ENCODE measurements around the gene CEBPG. TPM values are rescaled to one million over a fixed set of nuclear protein-coding genes. Genes with fewer than 3 reads are reported as not detected.
A peak's percentile ranks its signal among the peaks of the same experiment; 100 is the strongest.

CEBPG gene
- total and polyA plus RNA-seq, 12 donors, result 10.4 to 22.2 (median 14.3) TPM

GRCh38 chr19:33388231-33388724 lies 14.8 kb downstream of the CEBPG start:
- Histone ChIP-seq H3K9me3 (no peaks in the 10 kb centered on the region), H3K36me3 (peaks cover 0 to 37% (median 0%) of the 10 kb centered on the region in 9 donors), H3K4me1 (peaks cover 21 to 84% (median 59%) of the 10 kb centered on the region in 9 donors), H3K27me3 (no peaks in the 10 kb centered on the region), H3K27ac (peak overlapping the region in 9 of 10 donors; percentile 61 to 92 (median 83)), H3K4me3 (peak overlapping the region in 1 of 10 donors; percentile 5)
- WGBS, 2 donors, result 63 to 69% methylated on average over 13 of the region's 13 CpGs
- ATAC-seq (peak in 5 of 8 donors; percentile 5 to 36 (median 27)), DNase-seq (no peak)
- TF ChIP-seq CTCF (IDR thresholded peaks at IDR 0.05), result no peak
- intact Hi-C loops (cut with DNase I), result no loop called here

- 59 to 68% methylated on average over 28 of the region's 28 CpGs for WGBS, 2 donors
- peak overlapping the region; percentile 50 to 92 (median 82) for H3K27ac ChIP-seq
- ATAC-seq, result peak; percentile 13 to 52 (median 22)
- peak in 1 of 2 donors; percentile 58 for DNase-seq
- TF ChIP-seq CTCF (IDR thresholded peaks at IDR 0.05), result no peak
- H3K9me3 ChIP-seq, result no peaks in the 10 kb centered on the region
- H3K36me3 ChIP-seq, result peaks cover 0 to 31% (median 0%) of the 10 kb centered on the region in 9 donors
- intact Hi-C loops (cut with DNase I), result no loop called here
- H3K4me1 ChIP-seq, result peaks cover 24 to 84% (median 60%) of the 10 kb centered on the region in 9 donors
- no peaks in the 10 kb centered on the region for H3K27me3 ChIP-seq
- peak overlapping the region in 2 of 10 donors; percentile 1 to 5 for H3K4me3 ChIP-seq
Measured at GRCh38 chr19:33388725-33389420, 15.4 kb downstream of the CEBPG start.

- Histone ChIP-seq H3K4me1 (peaks cover 29 to 91% (median 66%) of the 10 kb centered on the region in 9 donors), H3K27ac (peak overlapping the region; percentile 50 to 92 (median 82)), H3K9me3 (no peaks in the 10 kb centered on the region), H3K4me3 (peak overlapping the region in 1 of 10 donors; percentile 1), H3K36me3 (peaks cover 0 to 29% (median 0%) of the 10 kb centered on the region in 9 donors), H3K27me3 (no peaks in the 10 kb centered on the region)
- no peak for DNase-seq
- ATAC-seq, result peak in 5 of 8 donors; percentile 29 to 48 (median 40)
- TF ChIP-seq CTCF (IDR thresholded peaks at IDR 0.05), result no peak
- intact Hi-C loops (cut with DNase I), result loop anchor here in 1 of 10 donors (2.0 to 10.0 kb wide), 2 partner anchors 15 to 965 kb away; no protein-coding TSS in a partner anchor
- WGBS, 2 donors, result 64 to 74% methylated on average over 22 of the region's 22 CpGs
Measured at GRCh38 chr19:33389421-33390100, 16.1 kb downstream of the CEBPG start.
